ENCODE results near the gene DPYD. TPM values are rescaled to one million over a fixed set of nuclear protein-coding genes. Genes with fewer than 3 reads are reported as not detected.

DPYD gene
- total RNA-seq, 1 donor from 2014 or later = 9.2 TPM

DNA sequence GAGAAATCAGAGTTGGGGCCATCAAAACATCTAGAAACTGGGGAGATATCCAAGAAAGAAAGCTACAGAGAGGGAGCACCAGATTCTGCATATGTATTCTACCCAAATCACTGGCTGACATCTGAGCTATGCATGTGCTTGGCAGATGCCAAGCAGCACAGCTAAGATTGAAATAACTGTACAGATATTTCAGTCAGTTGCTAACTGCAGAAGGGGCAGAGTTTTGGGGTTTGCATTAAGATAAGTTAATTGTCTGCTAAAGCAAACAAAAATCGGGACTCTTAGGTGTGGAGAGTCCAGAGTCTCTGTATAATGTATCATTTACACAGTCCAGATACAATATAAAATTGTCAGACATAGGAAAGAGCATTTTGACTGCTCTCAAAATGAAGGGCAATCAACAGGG is 762.1 kb downstream of the DPYD start:
- Histone ChIP-seq H3K36me3 (no peaks in the 10 kb centered on the region), H3K27ac (replicated peaks) (no peak overlapping the region), H3K27me3 (ENCODE audit: low read depth) (no peaks in the 10 kb centered on the region), H3K4me3 (no peak overlapping the region), H3K4me1 (peaks cover 9% of the 10 kb centered on the region), H3K9me3 (replicated peaks) (peaks cover 7% of the 10 kb centered on the region)
- DNase-seq = no peak
- intact Hi-C loops (cut with micrococcal nuclease) = no loop called here
- TF ChIP-seq CTCF (IDR thresholded peaks at IDR 0.05; ENCODE audit: borderline replicate concordance) = no peak

DNA sequence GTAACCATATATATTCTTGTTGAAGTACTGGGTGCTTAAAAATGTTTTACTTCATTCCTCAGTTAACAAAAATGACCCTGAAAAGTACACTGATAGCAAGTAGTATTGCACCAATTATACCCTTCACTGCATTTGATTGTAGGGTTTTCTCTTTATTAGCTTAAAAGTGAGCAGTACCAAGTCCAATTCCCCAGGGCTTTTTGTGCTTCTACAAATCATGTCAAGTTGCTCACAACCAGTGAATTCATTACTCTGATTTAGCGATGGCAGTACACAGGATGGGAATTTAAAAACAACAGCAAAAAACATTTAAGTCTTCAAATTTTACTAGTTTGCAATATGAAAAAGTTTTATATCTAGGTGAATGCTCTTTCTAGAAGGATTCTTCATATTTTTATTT is 762.8 kb downstream of the DPYD start:
- DNase-seq = no peak
- H3K27me3 ChIP-seq (ENCODE audit: low read depth) = no peaks in the 10 kb centered on the region
- no peak overlapping the region for H3K4me3 ChIP-seq
- no peak overlapping the region for H3K27ac ChIP-seq (replicated peaks)
- peaks cover 9% of the 10 kb centered on the region for H3K4me1 ChIP-seq
- no peak for TF ChIP-seq CTCF (IDR thresholded peaks at IDR 0.05; ENCODE audit: borderline replicate concordance)
- peaks cover under 1% of the 10 kb centered on the region for H3K9me3 ChIP-seq (replicated peaks)
- no peaks in the 10 kb centered on the region for H3K36me3 ChIP-seq
- intact Hi-C loops (cut with micrococcal nuclease) = no loop called here

- no peak overlapping the region for H3K4me3 ChIP-seq
- intact Hi-C loops (cut with micrococcal nuclease) = no loop called here
- H3K9me3 ChIP-seq (replicated peaks) = no peaks in the 10 kb centered on the region
- no peaks in the 10 kb centered on the region for H3K4me1 ChIP-seq
- no peak overlapping the region for H3K27ac ChIP-seq (replicated peaks)
- TF ChIP-seq CTCF (IDR thresholded peaks at IDR 0.05; ENCODE audit: borderline replicate concordance) = no peak
- DNase-seq = no peak
- H3K27me3 ChIP-seq (ENCODE audit: low read depth) = no peaks in the 10 kb centered on the region
- H3K36me3 ChIP-seq = no peaks in the 10 kb centered on the region
These were observed 769.2 kb downstream of the DPYD start for GRCh38 chr1:97151651-97152050.

DNA sequence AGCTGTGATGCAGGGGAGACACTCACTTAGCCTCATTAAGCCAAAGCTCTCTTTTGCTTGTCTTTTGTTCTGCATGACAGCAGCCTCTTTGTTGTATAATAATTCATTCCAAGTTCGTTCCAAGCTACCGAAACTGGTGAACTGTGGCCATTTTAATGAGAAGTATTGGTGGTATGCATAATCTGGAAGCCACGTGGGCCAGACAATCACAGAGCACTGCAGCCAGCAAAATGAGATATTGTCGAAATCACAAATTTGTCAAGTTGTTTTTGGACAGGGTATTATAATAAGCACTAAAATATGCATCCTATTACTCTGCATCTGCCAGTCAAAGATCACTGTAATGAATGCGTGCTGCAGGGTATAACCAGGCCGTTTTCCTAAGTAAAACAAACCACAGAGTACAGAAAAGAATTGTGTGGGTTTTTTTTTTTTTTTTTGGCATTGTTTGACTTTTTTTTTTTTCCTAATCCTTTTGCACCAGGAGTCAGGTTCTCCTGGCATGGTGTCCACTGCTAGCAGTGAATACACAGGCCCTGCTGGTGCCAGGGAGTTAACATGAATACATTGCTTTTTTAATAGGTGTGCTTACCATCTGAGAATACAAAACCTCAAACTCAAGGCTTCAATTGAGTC is 775.4 kb downstream of the DPYD start:
- intact Hi-C loops (cut with micrococcal nuclease) = no loop called here
- Histone ChIP-seq H3K4me3 (no peak overlapping the region), H3K27me3 (ENCODE audit: low read depth) (no peaks in the 10 kb centered on the region), H3K36me3 (no peaks in the 10 kb centered on the region), H3K4me1 (no peaks in the 10 kb centered on the region), H3K9me3 (replicated peaks) (no peaks in the 10 kb centered on the region), H3K27ac (replicated peaks) (no peak overlapping the region)
- TF ChIP-seq CTCF (IDR thresholded peaks at IDR 0.05; ENCODE audit: borderline replicate concordance) = no peak
- no peak for DNase-seq

- Histone ChIP-seq H3K4me3 (no peak overlapping the region), H3K27me3 (ENCODE audit: low read depth) (no peaks in the 10 kb centered on the region), H3K27ac (replicated peaks) (no peak overlapping the region), H3K9me3 (replicated peaks) (no peaks in the 10 kb centered on the region), H3K4me1 (no peaks in the 10 kb centered on the region), H3K36me3 (no peaks in the 10 kb centered on the region)
- no peak for TF ChIP-seq CTCF (IDR thresholded peaks at IDR 0.05; ENCODE audit: borderline replicate concordance)
- DNase-seq = no peak
- intact Hi-C loops (cut with micrococcal nuclease) = no loop called here
These were observed 776.3 kb downstream of the DPYD start for GRCh38 chr1:97144527-97144926.
